ENCODE measurements around the gene ERN1.

GRCh38 chr17:63998050-63998720 lies 131.8 kb downstream of the ERN1 start, which contains the start of gene PRR29:
- no peak for TF ChIP-seq EZH2 (IDR thresholded peaks at IDR 0.05; ENCODE audit: borderline replicate concordance, low read depth, low read length, poor library complexity, severe bottlenecking)
- TF ChIP-seq CTCF (conservative IDR thresholded peaks at IDR 0.05; ENCODE audit: low read depth, low read length), result no peak
